H1 (cell line): Measurements from ENCODE around the gene MAJIN. TPM values are rescaled to one million over a fixed set of nuclear protein-coding genes. Genes with fewer than 3 reads are reported as not detected.

Experiments used
- CTCF ChIA-PET: fragments of 300-600 bp; sonication (Branson Sonifier 250); formaldehyde crosslinking; loops from one replicate; lab custom pipeline; 2021; ENCODE audit not compliant: partially characterized antibody; lab: Charles Lee
- POLR2A ChIA-PET: fragments of 300-600 bp; sonication (Branson Sonifier 250); formaldehyde crosslinking; loops from one replicate; lab custom pipeline; 2021; ENCODE audit warnings: inconsistent platforms; ENCODE audit not compliant: partially characterized antibody; lab: Charles Lee
- DNase-seq, 2 experiments: peaks; one replicate each; pipeline versions ENCODE4 v3.0.0 to v3.0.0-alpha.2; 2010 to 2022; ENCODE audit warnings: low spot score in 2 of 2, low read depth in 1 of 2, mixed read lengths in 1 of 2
- FAIRE-seq: peaks from 2 replicates; lab custom pipeline; 2011; peaks lifted over from hg19 to GRCh38; lab: Jason Lieb, UNC
- H2AFZ ChIP-seq: 2 replicates; pipeline ENCODE4 v1.8.1; 2012; ENCODE audit warnings: low read length, inconsistent platforms
- H2AK5ac ChIP-seq: 2 replicates; pipeline ENCODE4 v1.6.1; 2013; ENCODE audit warnings: low read depth, low read length
- H2BK120ac ChIP-seq: replicated peaks from 2 replicates; pipeline ENCODE3; 2013; ENCODE audit warnings: low read depth, low read length, inconsistent platforms
- H2BK12ac ChIP-seq: 2 replicates; pipeline ENCODE4 v1.6.1; 2013; ENCODE audit warnings: low read depth, low read length
- H2BK15ac ChIP-seq: 2 replicates; pipeline ENCODE4 v1.6.1; 2013; ENCODE audit warnings: low read length
- H2BK20ac ChIP-seq: 2 replicates; pipeline ENCODE4 v1.6.1; 2013; ENCODE audit warnings: low read length
- H2BK5ac ChIP-seq: 2 replicates; pipeline ENCODE4 v1.6.1; 2013; ENCODE audit warnings: low read depth, low read length
- H3K14ac ChIP-seq: 2 replicates; pipeline ENCODE4 v1.6.1; 2013; ENCODE audit warnings: inconsistent platforms; ENCODE audit not compliant: insufficient read length
- H3K18ac ChIP-seq: 2 replicates; pipeline ENCODE4 v1.6.1; 2013; ENCODE audit warnings: low read length; ENCODE audit errors: extremely low read depth
- H3K23ac ChIP-seq: 2 replicates; pipeline ENCODE4 v1.6.1; 2013; ENCODE audit warnings: inconsistent platforms; ENCODE audit not compliant: insufficient read length
- H3K23me2 ChIP-seq: 2 replicates; pipeline ENCODE4 v1.6.1; 2013; ENCODE audit warnings: low read depth, low read length
- H3K27ac ChIP-seq: 2 replicates; pipeline ENCODE4 v1.6.1; 2011; ENCODE audit warnings: low read depth, low read length, inconsistent platforms
- H3K27me3 ChIP-seq, 4 experiments: replicated peaks in 1 of 4; 1 replicate in 1 of 4; 2 replicates in 3 of 4; pipeline versions ENCODE4 v1.6.1 to v1.8.1; 2011 to 2013; ENCODE audit warnings: low read length in 3 of 4, mild to moderate bottlenecking in 3 of 4, inconsistent platforms in 2 of 4, mixed read lengths in 2 of 4, moderate library complexity in 1 of 4; ENCODE audit not compliant: control insufficient read depth in 3 of 4, insufficient read depth in 3 of 4; ENCODE audit errors: extremely low read depth in 1 of 4
- H3K36me3 ChIP-seq, 4 experiments: 2 replicates each; pipeline versions ENCODE4 v1.6.1 to v1.8.1; 2011 to 2013; ENCODE audit warnings: mild to moderate bottlenecking in 4 of 4, low read length in 3 of 4, moderate library complexity in 2 of 4, control low read depth in 1 of 4, inconsistent platforms in 1 of 4; ENCODE audit not compliant: insufficient read depth in 4 of 4, control insufficient read depth in 2 of 4
- H3K4ac ChIP-seq: replicated peaks from 2 replicates; pipeline ENCODE3; 2013; ENCODE audit warnings: low read length, low read depth, mixed read lengths, inconsistent platforms; ENCODE audit not compliant: insufficient read length
- H3K4me1 ChIP-seq, 4 experiments: replicated peaks in 1 of 4; 1 replicate in 1 of 4; 2 replicates in 3 of 4; pipeline versions ENCODE4 v1.6.1 to v1.8.1; 2011 to 2013; ENCODE audit warnings: low read length in 3 of 4, inconsistent platforms in 2 of 4, mixed read lengths in 1 of 4; ENCODE audit not compliant: insufficient read depth in 4 of 4, control insufficient read depth in 3 of 4
- H3K4me2 ChIP-seq, 2 experiments: 2 replicates each; pipeline versions ENCODE4 v1.6.1 to v1.8.1; 2011 to 2013; ENCODE audit warnings: low read depth in 2 of 2, low read length in 2 of 2, control low read depth in 1 of 2, inconsistent platforms in 1 of 2, mild to moderate bottlenecking in 1 of 2; ENCODE audit not compliant: insufficient read depth in 1 of 2
- H3K4me3 ChIP-seq, 4 experiments: fragments of 200-600, 300-600 bp in 1 of 4; sonication (generic), shearing (Covaris generic), sonication (Bioruptor Twin) in 1 of 4; 2 replicates each; pipeline versions ENCODE4 v1.5.1 to v1.8.1; 2011 to 2016; ENCODE audit warnings: low read length in 4 of 4, low read depth in 3 of 4, control low read depth in 2 of 4, inconsistent platforms in 2 of 4, mild to moderate bottlenecking in 2 of 4, mixed read lengths in 1 of 4, moderate library complexity in 1 of 4; ENCODE audit not compliant: insufficient read depth in 2 of 4; ENCODE audit errors: extremely low read depth in 1 of 4
- H3K56ac ChIP-seq: replicated peaks from 2 replicates; pipeline ENCODE3; 2013; ENCODE audit warnings: low read depth, mild to moderate bottlenecking, mixed read lengths, low read length, inconsistent platforms; ENCODE audit not compliant: insufficient read length
- H3K79me1 ChIP-seq: 2 replicates; pipeline ENCODE4 v1.6.1; 2013; ENCODE audit warnings: low read depth, low read length, control low read depth
- H3K79me2 ChIP-seq, 2 experiments: 2 replicates each; pipeline versions ENCODE4 v1.6.1 to v1.8.1; 2012 to 2013; ENCODE audit warnings: low read length in 2 of 2, mild to moderate bottlenecking in 2 of 2, inconsistent platforms in 1 of 2; ENCODE audit not compliant: insufficient read depth in 2 of 2, control insufficient read depth in 1 of 2
- H3K9ac ChIP-seq, 4 experiments: replicated peaks in 1 of 4; 1 replicate in 1 of 4; 2 replicates in 3 of 4; pipeline versions ENCODE4 v1.6.1 to v1.8.1; 2011 to 2013; ENCODE audit warnings: low read depth in 3 of 4, low read length in 3 of 4, control low read depth in 2 of 4, mild to moderate bottlenecking in 2 of 4, moderate library complexity in 2 of 4, inconsistent platforms in 1 of 4; ENCODE audit errors: extremely low read depth in 1 of 4
- H3K9me3 ChIP-seq, 2 experiments: 2 replicates each; pipeline versions ENCODE4 v1.6.1 to v1.8.1; 2012 to 2013; ENCODE audit warnings: mild to moderate bottlenecking in 2 of 2, moderate library complexity in 2 of 2, control low read depth in 1 of 2, inconsistent platforms in 1 of 2, low read depth in 1 of 2, low read length in 1 of 2, mixed read lengths in 1 of 2; ENCODE audit not compliant: insufficient read depth in 2 of 2
- H4K20me1 ChIP-seq, 2 experiments: replicated peaks in 1 of 2; 2 replicates each; pipeline versions ENCODE3 to v1.8.1; 2011 to 2013; ENCODE audit warnings: inconsistent platforms in 2 of 2, low read length in 2 of 2, mild to moderate bottlenecking in 1 of 2; ENCODE audit not compliant: insufficient read depth in 2 of 2, control insufficient read depth in 1 of 2
- H4K5ac ChIP-seq: 2 replicates; pipeline ENCODE4 v1.6.1; 2013; ENCODE audit warnings: low read length, low read depth, mixed read lengths, inconsistent platforms; ENCODE audit not compliant: insufficient read length
- H4K8ac ChIP-seq: 2 replicates; pipeline ENCODE4 v1.8.0; 2013; ENCODE audit warnings: mild to moderate bottlenecking, moderate library complexity, low read length, inconsistent platforms; ENCODE audit not compliant: insufficient read depth; ENCODE audit errors: extremely low read depth
- H4K91ac ChIP-seq: replicated peaks from 2 replicates; pipeline ENCODE3; 2013; ENCODE audit warnings: low read length, mixed read lengths, inconsistent platforms; ENCODE audit not compliant: insufficient read length
- CHD1 ChIP-seq: IDR thresholded peaks from 2 replicates; pipeline ENCODE4 v1.6.1; 2012; ENCODE audit warnings: low read depth, low read length, improper control_type of control experiment
- CTCF ChIP-seq, 3 experiments: IDR thresholded peaks; 1 replicate in 2 of 3; 2 replicates in 1 of 3; pipeline versions ENCODE4 v1.5.1 to v1.6.1; 2011; ENCODE audit warnings: low read length in 3 of 3, mild to moderate bottlenecking in 3 of 3, inconsistent platforms in 2 of 3, low read depth in 1 of 3, moderate library complexity in 1 of 3; ENCODE audit not compliant: insufficient read depth in 1 of 3; ENCODE audit errors: control extremely low read depth in 1 of 3
- E2F6 ChIP-seq: IDR thresholded peaks from 2 replicates; pipeline ENCODE4 v1.6.1; 2012; ENCODE audit warnings: inconsistent platforms
- GABPA ChIP-seq: IDR thresholded peaks from 2 replicates; pipeline ENCODE4 v1.6.1; 2011; ENCODE audit warnings: mild to moderate bottlenecking, low read length, moderate library complexity, borderline replicate concordance; ENCODE audit not compliant: insufficient read depth
- GTF2F1 ChIP-seq: IDR thresholded peaks from 2 replicates; pipeline ENCODE4 v1.6.1; 2012; ENCODE audit warnings: low read depth, low read length, improper control_type of control experiment, borderline replicate concordance
- JUN ChIP-seq: IDR thresholded peaks from 2 replicates; pipeline ENCODE4 v1.6.1; 2011; ENCODE audit warnings: low read depth, mild to moderate bottlenecking, improper control_type of control experiment, low read length
- KDM5A ChIP-seq: fragments of 200-600 bp; IDR thresholded peaks from 2 replicates; pipeline ENCODE4 v1.7.1; 2012; ENCODE audit warnings: mild to moderate bottlenecking, low read length, inconsistent platforms, mixed read lengths
- SP4 ChIP-seq: IDR thresholded peaks from 2 replicates; pipeline ENCODE4 v1.6.1; 2012; ENCODE audit warnings: low read length, inconsistent platforms
- WGBS, 2 experiments: shearing (Covaris generic) in 1 of 2; methylation state at CpG; one replicate each; pipeline versions ENCODE4 v1.1.6 to v1.1.7; 2013 to 2015; ENCODE audit warnings: low lambda C conversion rate in 2 of 2, mixed read lengths in 2 of 2, inconsistent platforms in 1 of 2, low coverage in 1 of 2, missing lambda C conversion rate in 1 of 2; ENCODE audit not compliant: insufficient replicate concordance in 2 of 2, insufficient coverage in 1 of 2, insufficient read length in 1 of 2; ENCODE audit errors: extremely low coverage in 1 of 2, missing lambda C conversion rate in 1 of 2; 5-methylcytosine and 5-hydroxymethylcytosine counted together
- polyA plus RNA-seq, 7 experiments: library from polyadenylated mRNA; depleted of rRNA in 3 of 7; stranded (reverse) in 5 of 7; unstranded in 2 of 7; fragments of >200 nt in 5 of 7; fragments of 200-250 nt in 2 of 7; gene quantifications; 1 replicate in 5 of 7; 2 replicates in 1 of 7; 4 replicates in 1 of 7; pipeline versions ENCODE4 v1.2.1 to v1.2.3, GENCODE V29; 2011 to 2013; ENCODE audit warnings: missing spikeins in 2 of 7, mixed read lengths in 2 of 7
- total RNA-seq: library from RNA; stranded (reverse); fragmentation: NEBNext Ultra II Directional; extraction: Animal tissue kit (Norgen Biotek cat#: 25700); gene quantifications from 2 replicates; pipeline ENCODE4 v1.2.1, GENCODE V29; 2021

The MAJIN gene
- total and polyA plus RNA-seq, 2 of the 8 experiments (the other 6 are each of a cell fraction or from before 2014, with no cell fraction given): not detected

GRCh38 chr11:64892411-64892831 lies 79.5 kb downstream of the MAJIN start:
- FAIRE-seq (no peak), DNase-seq (no peak)
- Histone ChIP-seq H3K27ac (no peak overlapping the region), H3K4me1 (peaks cover 0 to 14% (median 7%) of the 10 kb centered on the region in 4 experiments; a peak in 6 of 7 replicates), H4K20me1 (peaks cover 0 to 2% of the 10 kb centered on the region in 2 experiments), H3K14ac (no peak overlapping the region), H3K4me3 (no peak overlapping the region), H3K9me3 (no peaks in the 10 kb centered on the region), H3K56ac (no peak overlapping the region), H3K4ac (no peak overlapping the region), H2AFZ (no peak overlapping the region), H4K5ac (no peak overlapping the region), H2AK5ac (no peak overlapping the region), H2BK20ac (no peak overlapping the region), H4K91ac (no peak overlapping the region), H3K18ac (no peak overlapping the region), H3K4me2 (no peak overlapping the region), H3K79me1 (no peaks in the 10 kb centered on the region), H3K79me2 (no peaks in the 10 kb centered on the region), H2BK120ac (no peak overlapping the region), H4K8ac (no peak overlapping the region), H3K9ac (no peak overlapping the region), H3K23ac (no peak overlapping the region), H2BK12ac (no peak overlapping the region), H2BK5ac (no peak overlapping the region), H2BK15ac (no peak overlapping the region), H3K36me3 (peaks cover 0 to 6% (median 0%) of the 10 kb centered on the region in 4 experiments; a peak in 2 of 8 replicates), H3K27me3 (no peaks in the 10 kb centered on the region), H3K23me2 (no peaks in the 10 kb centered on the region)
- CTCF ChIA-PET: interaction anchor here (0.6 to 32.2 kb wide), 10 partner anchors 11 to 1075 kb away, joined by 3 to 1058 read pairs (median 4); partner anchors contain the start of genes ATG2A, BATF2, CDC42BPG and EHD1
- no peak for TF ChIP-seq CTCF (IDR thresholded peaks at IDR 0.05; ENCODE audit: control extremely low read depth in 1 of 3, insufficient read depth in 1 of 3, low read depth in 1 of 3, low read length in 3 of 3)
- no peak for TF ChIP-seq GABPA
- no peak for TF ChIP-seq CHD1
- no peak for TF ChIP-seq JUN
- TF ChIP-seq GTF2F1: no peak
- no peak for TF ChIP-seq SP4
- no peak for TF ChIP-seq KDM5A
- no peak for TF ChIP-seq E2F6
- WGBS, 2 experiments: 88% methylated on average over 11 of the region's 11 CpGs; no CpG with 5 or more reads in 1 of the 2 experiments
- POLR2A ChIA-PET: interaction anchor here (0.7 to 24.6 kb wide), 6 partner anchors 12 to 114 kb away, joined by 3 to 408 read pairs (median 4); partner anchors contain the start of gene SF1
